ENCODE results near the gene DAZL. TPM values are rescaled to one million over a fixed set of nuclear protein-coding genes. Genes with fewer than 3 reads are reported as not detected.
A peak's percentile ranks its signal among the peaks of the same experiment; 100 is the strongest.
"Not testable (repeated sequence)": the region's sequence is repeated elsewhere in the genome, so short reads cannot be mapped to it uniquely, and the experiment has no call there.

Gene DAZL
- total RNA-seq, 1 experiment from 2014 or later = 0.04 TPM

GRCh38 chr3:16633948-16634347, 28.7 kb upstream of the DAZL start:
- POLR2A ChIA-PET (ENCODE audit: unreplicated experiment) = no interaction called here
- Histone ChIP-seq H3K4me1 (ENCODE audit: insufficient read depth, low read length) (no peaks in the 10 kb centered on the region), H3K27me3 (ENCODE audit: low read length) (no peaks in the 10 kb centered on the region), H3K27ac (ENCODE audit: low read length) (no peak overlapping the region), H4K20me1 (ENCODE audit: low read length) (no peaks in the 10 kb centered on the region), H3K36me3 (ENCODE audit: low read depth, low read length) (no peaks in the 10 kb centered on the region), H3K9ac (ENCODE audit: low read length) (no peak overlapping the region), H3F3A (ENCODE audit: low read length, unreplicated experiment) (no peaks in the 10 kb centered on the region), H3K9me3 (ENCODE audit: low read length) (no peaks in the 10 kb centered on the region), H2AFZ (ENCODE audit: low read length) (no peak overlapping the region), H3K9me2 (replicated peaks; ENCODE audit: low read length) (0 out of 2 replicates have a peak, but pooled peaks cover 9% of the 10 kb centered on the region), H3K4me3 (ENCODE audit: low read length) (no peak overlapping the region), H3K79me2 (ENCODE audit: low read length) (no peaks in the 10 kb centered on the region), H3K4me2 (ENCODE audit: low read length) (no peak overlapping the region)
- no peak for DNase-seq
- intact Hi-C loops (cut with micrococcal nuclease) = no loop called here
- CTCF ChIA-PET = no interaction called here
- no peak for ATAC-seq
- TF ChIP-seq, protein P1, sequence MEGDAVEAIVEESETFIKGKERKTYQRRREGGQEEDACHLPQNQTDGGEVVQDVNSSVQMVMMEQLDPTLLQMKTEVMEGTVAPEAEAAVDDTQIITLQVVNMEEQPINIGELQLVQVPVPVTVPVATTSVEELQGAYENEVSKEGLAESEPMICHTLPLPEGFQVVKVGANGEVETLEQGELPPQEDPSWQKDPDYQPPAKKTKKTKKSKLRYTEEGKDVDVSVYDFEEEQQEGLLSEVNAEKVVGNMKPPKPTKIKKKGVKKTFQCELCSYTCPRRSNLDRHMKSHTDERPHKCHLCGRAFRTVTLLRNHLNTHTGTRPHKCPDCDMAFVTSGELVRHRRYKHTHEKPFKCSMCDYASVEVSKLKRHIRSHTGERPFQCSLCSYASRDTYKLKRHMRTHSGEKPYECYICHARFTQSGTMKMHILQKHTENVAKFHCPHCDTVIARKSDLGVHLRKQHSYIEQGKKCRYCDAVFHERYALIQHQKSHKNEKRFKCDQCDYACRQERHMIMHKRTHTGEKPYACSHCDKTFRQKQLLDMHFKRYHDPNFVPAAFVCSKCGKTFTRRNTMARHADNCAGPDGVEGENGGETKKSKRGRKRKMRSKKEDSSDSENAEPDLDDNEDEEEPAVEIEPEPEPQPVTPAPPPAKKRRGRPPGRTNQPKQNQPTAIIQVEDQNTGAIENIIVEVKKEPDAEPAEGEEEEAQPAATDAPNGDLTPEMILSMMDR (conservative IDR thresholded peaks at IDR 0.05; ENCODE audit: low read depth, low read length) = no peak
- TF ChIP-seq EZH2phosphoT487 (IDR thresholded peaks at IDR 0.05; ENCODE audit: borderline replicate concordance, low read length) (no peak), EZH2 (IDR thresholded peaks at IDR 0.05; ENCODE audit: low read length, unreplicated experiment) (no peak)
- BruUV-seq (replicated peaks) = no TSS peak

DNA sequence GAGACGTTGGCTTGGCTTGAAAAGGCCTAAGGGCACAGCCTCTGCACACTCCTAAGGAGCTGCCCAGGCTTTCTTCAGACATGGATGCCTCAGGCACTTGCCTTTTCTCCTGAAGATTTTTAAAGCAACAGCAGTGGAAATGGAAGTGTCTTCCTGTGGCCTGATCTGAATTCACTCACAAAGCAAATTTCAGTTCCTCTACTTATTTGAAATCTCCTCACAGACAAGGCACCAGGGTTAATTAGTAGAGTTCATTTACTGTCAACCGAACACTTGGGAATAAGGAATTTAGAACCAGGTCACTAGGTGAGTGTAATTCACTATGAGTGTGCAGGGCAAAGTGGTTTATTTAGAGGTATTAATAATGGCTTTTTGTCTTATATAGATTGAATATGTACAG, 27.2 kb upstream of the DAZL start:
- no peaks in the 10 kb centered on the region for H3K27me3 ChIP-seq (ENCODE audit: low read length)
- H3K36me3 ChIP-seq (ENCODE audit: low read depth, low read length) = no peaks in the 10 kb centered on the region
- no peak overlapping the region for H3K27ac ChIP-seq (ENCODE audit: low read length)
- DNase-seq (no peak), ATAC-seq (no peak)
- H2AFZ ChIP-seq (ENCODE audit: low read length) = no peak overlapping the region
- H3K4me1 ChIP-seq (ENCODE audit: insufficient read depth, low read length) = no peaks in the 10 kb centered on the region
- H4K20me1 ChIP-seq (ENCODE audit: low read length) = no peaks in the 10 kb centered on the region
- no peak overlapping the region for H3K4me3 ChIP-seq (ENCODE audit: low read length)
- H3F3A ChIP-seq (ENCODE audit: low read length, unreplicated experiment) = no peaks in the 10 kb centered on the region
- intact Hi-C loops (cut with micrococcal nuclease) = no loop called here
- TF ChIP-seq EZH2 (IDR thresholded peaks at IDR 0.05; ENCODE audit: low read length, unreplicated experiment) (no peak), EZH2phosphoT487 (IDR thresholded peaks at IDR 0.05; ENCODE audit: borderline replicate concordance, low read length) (no peak)
- TF ChIP-seq, protein P1 (conservative IDR thresholded peaks at IDR 0.05; ENCODE audit: low read depth, low read length) = no peak
- 0 out of 2 replicates have a peak, but pooled peaks cover 9% of the 10 kb centered on the region for H3K9me2 ChIP-seq (replicated peaks; ENCODE audit: low read length)
- H3K79me2 ChIP-seq (ENCODE audit: low read length) = no peaks in the 10 kb centered on the region
- CTCF ChIA-PET = no interaction called here
- no peak overlapping the region for H3K4me2 ChIP-seq (ENCODE audit: low read length)
- no TSS peak for BruUV-seq (replicated peaks)
- POLR2A ChIA-PET (ENCODE audit: unreplicated experiment) = no interaction called here
- no peak overlapping the region for H3K9ac ChIP-seq (ENCODE audit: low read length)
- H3K9me3 ChIP-seq (ENCODE audit: low read length) = no peaks in the 10 kb centered on the region

DNA sequence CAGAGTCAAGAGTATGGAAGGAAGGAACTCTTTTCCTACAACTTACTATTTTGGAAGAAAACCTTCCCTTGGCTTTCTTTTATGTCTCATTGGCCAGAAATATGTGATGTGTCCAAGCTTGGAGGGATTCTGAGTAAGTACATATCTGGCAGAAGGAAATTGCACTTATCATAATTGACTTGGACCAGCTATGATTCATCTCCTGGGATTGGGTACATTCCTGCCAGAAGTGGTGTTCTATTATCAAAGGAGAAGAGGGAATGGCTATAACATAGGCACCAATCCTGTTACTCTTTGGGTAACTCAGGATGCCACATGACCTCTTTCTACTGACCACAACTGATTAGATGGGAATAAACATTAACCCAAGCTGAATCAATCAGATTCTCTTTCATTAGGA, 13.5 kb upstream of the DAZL start:
- H3K9me2 ChIP-seq (replicated peaks; ENCODE audit: low read length) = no peaks in the 10 kb centered on the region
- intact Hi-C loops (cut with micrococcal nuclease) = no loop called here
- no peak overlapping the region for H3K4me3 ChIP-seq (ENCODE audit: low read length)
- CTCF ChIA-PET = no interaction called here
- H3K79me2 ChIP-seq (ENCODE audit: low read length) = no peaks in the 10 kb centered on the region
- no peak overlapping the region for H3K27ac ChIP-seq (ENCODE audit: low read length)
- H3K36me3 ChIP-seq (ENCODE audit: low read depth, low read length) = no peaks in the 10 kb centered on the region
- TF ChIP-seq EZH2phosphoT487 (IDR thresholded peaks at IDR 0.05; ENCODE audit: borderline replicate concordance, low read length) = no peak
- TF ChIP-seq, protein P1 (conservative IDR thresholded peaks at IDR 0.05; ENCODE audit: low read depth, low read length) = no peak
- TF ChIP-seq EZH2 (IDR thresholded peaks at IDR 0.05; ENCODE audit: low read length, unreplicated experiment) = no peak
- POLR2A ChIA-PET (ENCODE audit: unreplicated experiment) = no interaction called here
- no peaks in the 10 kb centered on the region for H3K4me1 ChIP-seq (ENCODE audit: insufficient read depth, low read length)
- no peak overlapping the region for H3K9ac ChIP-seq (ENCODE audit: low read length)
- DNase-seq (peak; percentile 45), ATAC-seq (peak; percentile 36)
- BruUV-seq (replicated peaks) = no TSS peak
- H2AFZ ChIP-seq (ENCODE audit: low read length) = no peak overlapping the region
- no peaks in the 10 kb centered on the region for H4K20me1 ChIP-seq (ENCODE audit: low read length)
- no peak overlapping the region for H3K4me2 ChIP-seq (ENCODE audit: low read length)
- H3K9me3 ChIP-seq (ENCODE audit: low read length) = no peaks in the 10 kb centered on the region
- H3K27me3 ChIP-seq (ENCODE audit: low read length) = no peaks in the 10 kb centered on the region
- no peaks in the 10 kb centered on the region for H3F3A ChIP-seq (ENCODE audit: low read length, unreplicated experiment)

DNA sequence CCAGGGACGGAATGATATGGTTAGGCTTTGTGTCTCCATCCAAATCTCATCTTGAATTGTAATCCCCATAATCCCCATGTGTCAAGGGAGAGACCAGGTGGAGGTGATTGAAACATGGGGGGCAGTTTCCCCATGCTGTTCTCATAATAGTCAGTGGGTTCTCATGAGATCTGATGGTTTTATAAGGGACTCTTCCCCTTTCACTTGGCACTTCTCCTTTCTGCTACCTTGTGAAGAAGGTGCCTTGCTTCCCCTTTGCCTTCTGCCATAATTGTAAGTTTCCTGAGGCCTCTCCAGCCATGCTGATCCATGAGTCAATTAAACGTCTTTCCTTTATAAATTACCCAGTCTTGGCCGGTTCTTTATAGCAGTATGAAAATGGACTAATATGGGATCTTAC, 11.9 kb upstream of the DAZL start:
- H3K9ac ChIP-seq (ENCODE audit: low read length); H4K20me1 ChIP-seq (ENCODE audit: low read length); intact Hi-C loops (cut with micrococcal nuclease); CTCF ChIA-PET; H3K4me3 ChIP-seq (ENCODE audit: low read length); H3K4me2 ChIP-seq (ENCODE audit: low read length); ATAC-seq; H3K27ac ChIP-seq (ENCODE audit: low read length); POLR2A ChIA-PET (ENCODE audit: unreplicated experiment); H3F3A ChIP-seq (ENCODE audit: low read length, unreplicated experiment); H3K27me3 ChIP-seq (ENCODE audit: low read length); H3K9me2 ChIP-seq (replicated peaks; ENCODE audit: low read length); H3K79me2 ChIP-seq (ENCODE audit: low read length); H3K9me3 ChIP-seq (ENCODE audit: low read length); H3K4me1 ChIP-seq (ENCODE audit: insufficient read depth, low read length); DNase-seq; H2AFZ ChIP-seq (ENCODE audit: low read length); H3K36me3 ChIP-seq (ENCODE audit: low read depth, low read length); BruUV-seq (replicated peaks): not testable (repeated sequence)
